COLO668 (cell line): ENCODE measurements around the gene ZBED2.
"Not testable (repeated sequence)": the region's sequence is repeated elsewhere in the genome, so short reads cannot be mapped to it uniquely, and the experiment has no call there.

Source experiments
- DNase-seq: peaks from one replicate; lab custom pipeline; 2025; ENCODE audit not compliant: unreplicated experiment; lab: John Stamatoyannopoulos, UW

The ZBED2 gene

DNA sequence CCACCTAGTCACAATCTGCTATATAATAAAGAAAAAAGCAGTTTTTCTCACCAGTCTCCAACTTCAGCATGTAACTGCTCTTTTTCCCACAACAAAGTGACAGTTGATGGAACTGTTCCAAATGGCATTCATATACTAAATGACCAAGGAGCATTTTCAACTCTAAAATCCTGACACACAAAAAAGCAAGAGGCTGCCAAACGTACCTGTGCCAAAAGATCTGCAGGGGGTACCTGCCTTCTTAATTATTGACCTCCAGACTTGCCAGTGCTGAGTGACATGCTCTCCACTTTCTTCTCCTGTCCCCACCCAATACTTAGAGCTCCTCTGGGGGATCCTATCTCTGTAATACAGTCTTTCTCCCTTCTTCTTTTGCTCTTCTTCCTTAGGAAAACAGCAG lies 18.0 kb downstream of the ZBED2 start:
- no peak for DNase-seq

DNA sequence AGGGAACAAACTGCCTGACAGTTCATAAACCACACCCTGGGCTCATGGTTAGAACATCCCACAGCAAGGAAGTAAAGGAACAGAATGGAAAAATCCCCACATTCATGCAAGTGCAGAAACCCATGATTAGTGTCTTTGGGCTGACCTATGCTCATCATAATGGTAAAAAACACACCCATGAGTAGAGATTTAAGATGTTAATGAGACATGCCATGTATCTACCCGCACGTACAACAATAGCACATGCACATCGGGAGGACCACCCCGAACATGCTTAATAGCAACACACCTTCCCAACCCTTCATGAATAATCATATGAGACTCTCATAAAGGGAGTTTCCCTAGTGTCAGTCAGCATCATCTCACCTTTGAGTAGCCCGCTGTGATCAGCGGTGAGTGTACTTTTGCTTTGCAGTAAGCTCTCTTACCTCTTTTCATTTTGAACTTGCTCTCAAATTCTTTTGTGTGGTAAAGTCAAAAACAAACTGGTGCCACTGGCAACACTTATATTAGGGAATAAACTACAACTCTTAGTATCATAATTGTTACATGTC lies 23.2 kb downstream of the ZBED2 start:
- DNase-seq = no peak

DNA sequence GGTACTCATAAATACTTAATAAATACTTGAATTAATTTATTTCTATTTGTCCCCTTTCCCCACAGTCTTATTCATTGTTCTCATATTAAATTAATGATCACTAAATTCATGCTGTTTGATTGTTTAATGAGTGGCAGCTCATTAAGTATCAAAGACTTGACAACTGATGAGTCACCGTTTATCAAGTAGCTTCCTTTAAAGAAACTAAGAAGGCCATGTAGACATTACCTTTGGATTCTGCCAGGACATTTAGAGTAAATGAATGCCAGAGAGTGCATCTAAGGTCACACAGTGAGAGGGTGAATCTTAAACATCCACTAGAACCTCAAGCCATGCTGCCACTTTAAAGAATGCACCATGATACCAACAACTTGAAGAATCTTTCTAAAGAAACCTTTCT lies 23.9 kb downstream of the ZBED2 start:
- no peak for DNase-seq

DNA sequence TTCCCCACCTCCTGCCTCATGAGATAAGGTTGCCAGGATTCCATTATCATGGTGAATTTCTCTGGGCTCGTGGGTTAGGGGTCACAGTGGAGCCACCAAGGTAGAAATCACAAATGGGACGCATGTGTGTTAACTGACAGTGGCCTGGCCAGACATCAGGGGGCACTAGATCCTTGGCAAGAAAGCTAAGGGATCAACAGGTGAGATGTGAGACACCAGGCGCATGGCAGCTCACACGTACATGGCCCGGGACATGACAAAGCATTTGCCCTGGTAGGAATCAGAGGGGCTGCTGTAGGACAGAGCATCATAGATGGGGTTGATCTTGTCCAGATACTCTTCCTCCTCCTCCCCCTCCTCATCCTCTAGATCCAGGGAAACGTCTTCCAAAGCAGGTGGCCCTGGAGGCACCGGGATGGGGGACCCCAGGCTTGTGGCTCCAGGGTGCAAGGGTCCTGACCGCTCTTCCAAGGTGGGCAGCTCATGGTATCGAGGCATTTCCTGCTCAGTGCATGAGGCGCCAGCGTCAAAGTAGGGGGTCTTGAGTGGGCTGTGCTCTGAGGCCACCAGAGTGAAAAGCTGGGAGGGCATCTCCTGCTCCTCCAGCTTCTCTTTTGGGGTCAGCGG lies 24.6 kb downstream of the ZBED2 start:
- no peak for DNase-seq

DNA sequence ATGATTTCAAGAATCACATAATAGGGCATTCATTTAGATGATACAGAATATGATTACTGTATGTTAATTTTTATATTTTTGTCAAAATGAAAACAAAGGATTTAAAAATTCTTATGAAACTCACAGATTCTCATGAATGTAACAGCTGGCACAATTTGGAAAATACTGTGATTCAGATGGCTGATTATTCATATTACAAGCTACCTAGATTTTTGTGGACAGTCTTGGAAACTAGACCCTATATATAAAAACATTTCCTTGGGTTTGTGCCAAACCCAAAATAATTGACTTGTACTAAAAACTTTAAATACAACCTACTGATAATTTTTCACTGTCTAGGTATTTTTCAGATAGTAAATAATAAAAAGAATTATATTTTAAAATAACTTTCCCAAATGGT lies 26.2 kb downstream of the ZBED2 start:
- DNase-seq = no peak

DNA sequence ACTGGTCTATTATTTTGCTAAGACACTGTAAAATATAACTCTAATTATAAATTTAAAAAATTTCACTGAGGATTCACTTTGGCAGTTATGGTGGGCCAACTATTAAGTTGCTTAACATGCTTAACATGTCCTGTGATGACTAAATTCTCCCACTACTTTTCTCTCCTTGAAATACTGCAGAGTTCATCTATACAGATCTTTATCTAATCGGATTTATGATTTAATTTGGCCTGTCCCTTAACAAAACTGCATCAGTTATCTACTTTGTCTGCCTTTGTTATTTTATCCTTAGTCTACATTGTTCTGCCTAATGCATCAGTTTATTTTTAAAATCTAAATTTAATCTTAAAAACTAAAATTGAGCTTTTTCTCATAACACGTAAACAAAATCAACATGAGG lies 26.8 kb downstream of the ZBED2 start:
- DNase-seq = no peak

DNA sequence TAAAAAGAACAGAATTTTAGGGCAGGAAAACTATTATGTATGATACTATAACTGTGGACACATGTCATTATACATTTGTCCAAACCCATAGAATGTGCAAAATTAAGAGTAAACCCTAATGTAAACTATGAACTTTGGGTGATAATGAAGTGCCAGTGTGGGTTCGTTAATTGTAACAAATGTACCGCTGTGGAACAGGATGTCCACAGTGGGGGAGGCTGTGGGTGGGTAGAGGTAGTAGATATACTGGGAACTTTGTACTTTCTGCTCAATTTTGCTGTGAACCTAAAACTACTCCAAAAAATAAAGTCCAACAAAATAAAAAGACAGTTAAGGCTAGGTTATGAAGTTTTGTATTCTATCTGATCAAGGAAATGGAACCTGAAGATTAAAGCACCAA lies 28.3 kb downstream of the ZBED2 start:
- DNase-seq = no peak

DNA sequence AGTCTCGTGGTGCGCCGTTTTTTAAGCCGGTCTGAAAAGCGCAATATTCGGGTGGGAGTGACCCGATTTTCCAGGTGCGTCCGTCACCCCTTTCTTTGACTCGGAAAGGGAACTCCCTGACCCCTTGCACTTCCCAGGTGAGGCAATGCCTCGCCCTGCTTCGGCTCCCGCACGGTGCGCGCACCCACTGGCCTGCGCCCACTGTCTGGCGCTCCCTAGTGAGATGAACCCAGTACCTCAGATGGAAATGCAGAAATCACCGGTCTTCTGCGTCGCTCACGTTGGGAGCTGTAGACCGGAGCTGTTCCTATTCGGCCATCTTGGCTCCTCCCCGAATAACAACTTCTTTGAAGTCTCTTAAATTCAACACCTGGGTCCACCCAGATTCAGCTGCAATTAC lies 33.2 kb downstream of the ZBED2 start:
- not testable (repeated sequence) for DNase-seq

DNA sequence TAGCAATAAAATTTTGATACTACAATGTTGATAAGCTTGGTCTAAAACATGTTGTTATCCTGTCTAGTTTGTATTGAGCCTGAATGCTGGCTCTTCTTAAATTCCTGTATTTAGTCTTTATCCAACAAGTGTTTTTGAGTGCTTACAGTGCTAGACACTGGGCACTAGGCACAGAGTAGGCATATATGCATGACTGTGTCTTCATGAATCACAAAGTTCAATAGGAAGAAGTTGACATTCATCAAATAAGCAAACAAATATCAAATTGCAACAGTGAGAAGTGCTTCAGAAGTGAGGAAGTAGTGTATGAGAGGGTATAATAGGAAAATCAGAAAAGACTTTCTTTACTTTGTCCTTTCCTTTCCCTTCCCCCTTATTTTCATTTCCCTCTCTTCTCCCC lies 46.4 kb downstream of the ZBED2 start:
- no peak for DNase-seq

DNA sequence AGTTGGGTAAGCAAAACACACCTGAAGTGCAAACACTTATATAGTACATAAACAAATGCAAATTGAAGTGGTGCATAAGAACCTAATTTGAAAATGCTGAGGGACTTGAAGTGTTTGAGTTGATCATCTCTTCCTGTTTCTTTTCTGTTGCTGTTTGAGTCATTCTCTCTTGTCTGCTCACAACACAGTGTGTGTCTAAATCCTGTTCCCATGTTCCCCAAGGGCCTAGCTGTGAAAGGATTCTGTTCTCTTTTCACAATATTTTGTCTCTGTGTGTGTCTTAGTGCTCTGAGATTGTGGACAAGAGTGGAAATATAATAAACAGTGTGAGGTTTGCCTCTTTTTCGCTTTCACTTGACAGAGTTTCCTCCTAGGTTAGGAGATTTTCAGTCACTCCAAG lies 47.1 kb downstream of the ZBED2 start:
- no peak for DNase-seq

DNA sequence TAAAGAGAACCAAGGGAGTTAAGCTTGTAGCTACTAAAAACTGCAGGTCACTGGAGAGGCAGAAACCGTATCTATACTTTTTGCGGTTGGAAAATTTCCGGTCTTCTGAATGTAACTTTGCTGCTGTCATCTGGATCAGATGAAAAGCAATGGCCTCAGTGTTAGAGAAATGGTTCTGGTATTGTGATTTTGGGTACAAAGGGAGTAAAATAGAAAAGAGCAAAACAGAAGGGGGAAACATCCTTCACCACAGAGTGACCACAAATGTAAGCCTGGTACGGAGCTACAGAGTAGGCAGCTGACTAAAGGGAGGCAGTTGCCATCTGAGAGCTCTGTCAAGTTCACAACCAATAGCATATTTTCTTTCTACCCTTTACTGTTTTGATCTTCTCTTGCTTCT lies 47.5 kb downstream of the ZBED2 start:
- DNase-seq = no peak

DNA sequence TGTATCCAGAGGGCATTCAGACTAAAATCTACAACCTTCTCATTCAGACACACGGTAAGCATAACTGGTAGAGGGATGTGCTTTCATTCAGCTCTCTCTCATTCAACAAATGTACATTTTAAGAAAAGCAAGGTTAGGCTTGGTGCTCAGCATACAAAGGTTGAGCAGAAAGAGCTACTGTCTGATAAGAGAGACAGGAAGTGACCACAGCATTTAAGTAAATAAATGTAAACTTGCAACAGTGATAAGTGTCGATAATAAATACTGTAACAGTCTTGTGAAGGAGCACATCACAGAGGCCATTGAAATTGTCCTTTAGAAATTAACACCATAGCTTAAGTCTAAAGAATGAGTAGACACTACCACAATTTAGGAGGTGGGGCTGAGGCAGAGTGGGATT lies 49.8 kb downstream of the ZBED2 start:
- no peak for DNase-seq
